ENCODE measurements around the gene UBE2E2.

GRCh38 chr3:23405081-23405480 is 202.0 kb downstream of the UBE2E2 start:
- TF ChIP-seq POLR2A (IDR thresholded peaks at IDR 0.05; ENCODE audit: extremely low read depth, insufficient read length) (no peak), CTCF (IDR thresholded peaks at IDR 0.05; ENCODE audit: low read depth, low read length) (no peak), MAX (IDR thresholded peaks at IDR 0.05; ENCODE audit: low read depth, low read length) (no peak)
